HG03045 (cell line): ENCODE data around the gene PDE8B.
"Not testable (repeated sequence)": the region's sequence is repeated elsewhere in the genome, so short reads cannot be mapped to it uniquely, and the experiment has no call there.

Experiments
- ATAC-seq: cut with Tn5 transposase; IDR thresholded peaks from one replicate; pipeline ENCODE4 v1.9.1; 2021; ENCODE audit warnings: mild to moderate bottlenecking, moderate library complexity; ENCODE audit not compliant: unreplicated experiment

PDE8B gene

GRCh38 chr5:77427998-77428397 lies 217.5 kb downstream of the PDE8B start:
- ATAC-seq, result no peak

GRCh38 chr5:77428526-77428925 lies 218.0 kb downstream of the PDE8B start:
- no peak for ATAC-seq

GRCh38 chr5:77430726-77431125 lies 220.2 kb downstream of the PDE8B start:
- no peak for ATAC-seq

- no peak for ATAC-seq
Observed at GRCh38 chr5:77431286-77431685, 220.8 kb downstream of the PDE8B start.

- ATAC-seq, result no peak
Observed at GRCh38 chr5:77431719-77432118, 221.2 kb downstream of the PDE8B start.

- ATAC-seq, result no peak
Observed at GRCh38 chr5:77437194-77437593, 226.7 kb downstream of the PDE8B start.

- ATAC-seq, result no peak
Observed at GRCh38 chr5:77438071-77438470, 227.6 kb downstream of the PDE8B start.

- no peak for ATAC-seq
Observed at GRCh38 chr5:77443670-77444069, 233.2 kb downstream of the PDE8B start.

GRCh38 chr5:77444356-77444755 lies 233.9 kb downstream of the PDE8B start:
- ATAC-seq, result no peak

GRCh38 chr5:77448831-77449230 lies 238.4 kb downstream of the PDE8B start:
- ATAC-seq, result no peak

GRCh38 chr5:77449277-77449676 lies 238.8 kb downstream of the PDE8B start:
- ATAC-seq, result no peak

- ATAC-seq, result no peak
Observed at GRCh38 chr5:77449981-77450380, 239.5 kb downstream of the PDE8B start.

- ATAC-seq, result no peak
Observed at GRCh38 chr5:77452351-77452750, 241.9 kb downstream of the PDE8B start.

GRCh38 chr5:77454123-77454522 lies 243.6 kb downstream of the PDE8B start:
- no peak for ATAC-seq

- ATAC-seq, result no peak
Observed at GRCh38 chr5:77461287-77461686, 250.8 kb downstream of the PDE8B start.

- no peak for ATAC-seq
Observed at GRCh38 chr5:77463905-77464304, 253.4 kb downstream of the PDE8B start.

- not testable (repeated sequence) for ATAC-seq
Observed at GRCh38 chr5:77468875-77469274, 258.4 kb downstream of the PDE8B start.

- not testable (repeated sequence) for ATAC-seq
Observed at GRCh38 chr5:77475041-77475440, 264.6 kb downstream of the PDE8B start.
